OCI-M1 (cell line): Measurements from ENCODE around the gene EIPR1.

Source experiments
- DNase-seq: peaks from one replicate; lab custom pipeline; 2025; lab: John Stamatoyannopoulos, UW

EIPR1 gene

DNA sequence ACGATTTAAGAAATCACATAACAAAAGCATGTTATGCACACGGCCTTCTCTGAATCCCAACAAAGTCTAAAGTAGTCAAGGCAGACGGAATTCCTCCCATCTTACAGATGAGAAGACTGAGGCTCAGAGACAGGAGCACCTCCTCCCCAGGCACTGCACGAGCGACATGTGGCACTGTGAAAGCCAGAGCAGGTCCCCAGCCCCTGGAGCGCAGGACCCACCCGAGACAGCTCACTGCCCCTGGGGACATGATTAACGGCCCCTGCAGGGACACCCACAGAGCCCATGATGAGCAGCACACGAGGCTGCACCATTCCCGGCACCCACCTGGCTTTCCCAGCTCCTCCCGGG, 53.6 kb downstream of the EIPR1 start:
- no peak for DNase-seq

DNA sequence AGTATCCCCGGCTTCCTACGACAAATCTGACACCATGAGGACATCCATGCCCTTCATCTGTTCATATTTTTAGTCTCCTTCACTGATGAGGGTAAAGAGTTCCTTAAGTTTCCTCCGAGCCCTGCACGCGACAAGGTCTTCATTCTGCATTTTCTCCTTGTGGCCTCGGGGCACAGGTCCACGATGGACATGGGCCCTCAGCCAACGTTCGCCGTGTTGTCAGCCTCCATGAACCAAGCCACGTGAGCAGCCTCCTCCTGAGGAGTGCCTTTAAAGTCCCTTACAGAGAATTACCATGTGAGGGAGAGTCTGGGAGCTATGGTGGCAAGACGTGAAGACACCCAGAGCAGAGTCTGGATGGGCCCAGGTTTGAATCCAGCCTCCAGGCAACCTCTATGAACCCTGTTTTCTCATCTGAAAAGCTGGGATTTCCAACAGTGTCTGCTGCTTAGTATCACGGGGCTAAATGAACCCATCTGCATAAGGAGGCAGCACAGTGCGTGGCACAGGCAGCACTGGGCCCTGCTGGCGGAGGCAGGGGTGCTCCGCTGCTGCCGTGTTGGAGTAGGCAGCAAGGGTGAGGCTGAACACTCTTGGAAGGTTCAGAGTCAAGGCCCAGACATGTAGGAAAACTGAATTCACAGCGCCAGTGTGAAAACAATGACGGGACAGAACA, 54.1 kb downstream of the EIPR1 start:
- no peak for DNase-seq

DNA sequence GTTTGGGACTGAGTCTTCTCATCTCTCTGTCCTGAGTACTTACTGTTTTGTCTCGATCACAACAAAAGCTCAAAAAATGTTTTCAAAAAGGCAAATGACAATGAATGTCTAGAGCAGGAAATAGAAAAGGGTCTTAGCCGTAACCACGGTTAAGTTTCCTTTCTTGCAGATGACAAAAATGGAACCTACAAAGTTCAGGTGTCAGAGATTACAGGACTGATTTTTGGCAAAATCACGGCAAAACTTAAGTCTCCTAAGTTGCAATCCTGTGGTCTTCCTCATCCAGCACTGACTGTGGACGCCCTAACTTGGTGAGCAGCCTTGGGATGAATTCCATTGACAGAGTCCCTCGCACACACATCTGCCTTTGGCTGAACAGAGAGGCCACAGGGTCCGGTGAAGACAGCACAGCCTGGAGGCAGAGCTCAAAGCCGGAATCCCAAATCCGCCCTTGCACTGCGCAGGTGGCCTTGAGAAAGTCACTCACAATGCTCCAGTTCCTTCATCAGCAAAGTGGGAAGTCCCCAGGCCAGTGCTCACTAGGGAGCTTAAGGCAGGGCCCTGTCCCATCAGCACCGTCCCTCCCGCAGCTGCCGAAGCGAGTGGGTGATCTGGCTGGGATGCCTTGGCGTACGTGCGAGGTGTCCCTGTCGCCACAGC, 55.2 kb downstream of the EIPR1 start:
- DNase-seq: no peak

DNA sequence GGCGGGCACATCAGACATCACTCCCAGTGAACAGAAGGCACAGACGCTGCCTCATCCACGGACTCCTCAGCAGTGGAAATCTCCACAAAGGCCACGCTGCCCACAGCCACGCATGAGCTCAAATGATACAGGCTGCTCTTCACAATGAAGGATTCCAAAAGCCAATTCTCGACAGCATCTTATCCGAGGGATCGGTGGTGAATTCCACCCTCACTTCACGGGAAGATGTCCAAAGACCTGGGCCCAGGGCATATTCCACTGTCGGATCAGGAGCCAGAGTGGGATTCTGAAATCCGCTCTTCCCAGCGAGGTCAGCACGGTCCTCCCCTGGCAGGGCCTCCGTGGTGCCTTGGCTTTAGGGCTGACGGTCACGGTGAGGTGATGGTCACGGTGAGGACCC, 55.8 kb downstream of the EIPR1 start:
- no peak for DNase-seq

DNA sequence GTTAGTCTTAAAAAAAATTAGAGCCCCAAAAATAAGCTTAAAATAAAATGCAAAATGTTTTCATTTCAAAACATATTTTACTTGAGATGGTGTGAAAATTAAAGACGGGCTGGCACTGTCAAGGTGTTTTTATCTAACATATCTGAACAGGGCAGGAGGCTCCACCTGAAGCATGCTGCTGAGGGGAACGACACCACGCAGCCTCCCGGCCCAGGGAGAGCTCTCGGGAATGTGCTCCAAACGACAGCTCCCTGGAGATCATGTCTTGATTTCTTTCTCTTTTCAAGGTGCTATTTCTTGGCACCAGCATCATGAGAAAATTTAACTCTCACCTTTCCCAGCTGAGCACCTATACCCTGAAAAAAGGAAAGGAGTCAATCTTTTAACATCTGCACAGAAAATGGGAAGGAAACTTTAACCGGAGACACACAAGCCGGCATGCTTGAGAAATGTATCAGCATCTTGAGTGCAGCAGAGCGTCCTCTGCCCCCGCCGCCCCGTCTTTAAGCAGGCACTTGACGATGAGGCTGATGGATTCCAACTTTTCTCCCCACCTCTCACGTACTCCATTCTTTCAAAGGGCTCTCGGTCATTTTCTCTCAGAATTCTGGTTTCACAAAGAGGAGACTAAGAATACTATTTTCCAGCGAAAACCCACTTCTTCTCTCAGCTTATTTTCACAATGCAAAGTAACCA, 56.6 kb downstream of the EIPR1 start:
- DNase-seq: no peak

DNA sequence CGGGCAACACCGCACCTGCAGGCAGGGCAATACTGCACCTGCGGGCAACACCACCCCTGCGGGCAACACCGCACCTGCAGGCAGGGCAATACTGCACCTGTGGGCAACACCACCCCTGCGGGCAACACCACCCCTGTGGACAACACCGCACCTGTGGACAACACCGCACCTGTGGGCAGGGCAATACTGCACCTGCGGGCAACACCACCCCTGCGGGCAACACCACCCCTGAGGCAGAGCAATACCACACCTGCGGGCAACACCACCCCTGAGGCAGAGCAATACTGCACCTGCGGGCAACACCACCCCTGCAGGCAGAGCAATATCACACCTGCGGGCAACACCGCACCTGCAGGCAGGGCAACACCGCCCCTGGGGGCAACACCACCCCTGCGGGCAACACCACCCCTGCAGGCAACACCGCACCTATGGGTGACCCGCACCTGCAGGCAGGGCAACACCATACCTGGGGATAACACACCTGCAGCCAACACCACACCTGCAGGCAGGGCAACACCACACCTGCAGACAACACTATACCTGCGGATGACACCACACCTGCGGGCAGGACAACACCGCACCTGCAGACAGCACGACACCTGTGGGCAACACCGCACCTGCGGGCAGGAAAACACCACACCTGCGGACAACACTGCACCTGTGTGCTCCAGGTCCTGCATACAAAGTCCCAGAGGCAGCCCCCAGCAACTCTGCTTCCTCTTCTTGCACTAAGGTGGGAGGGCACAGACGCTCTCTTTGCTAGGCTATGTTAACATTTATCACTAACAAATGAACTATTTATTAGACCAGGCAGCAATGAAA, 57.7 kb downstream of the EIPR1 start:
- no peak for DNase-seq

DNA sequence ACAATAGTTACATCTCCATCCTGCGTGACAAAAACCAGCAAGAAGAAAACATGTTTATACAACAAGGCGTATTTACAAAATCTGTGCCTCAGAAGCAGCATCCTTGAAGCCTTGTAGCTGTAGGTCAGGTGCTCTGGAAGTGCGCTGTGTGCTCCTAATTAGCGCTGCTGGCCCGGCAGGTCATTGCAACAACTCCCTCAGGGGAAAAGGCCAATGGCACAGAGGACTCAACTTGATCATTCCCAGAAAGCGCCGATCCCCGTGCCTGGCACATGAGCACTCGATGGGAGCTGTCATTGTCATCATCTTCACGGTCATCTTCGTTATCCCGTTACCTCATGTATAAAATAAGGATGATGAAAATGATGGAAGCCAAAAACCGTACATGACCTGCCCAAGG, 58.5 kb downstream of the EIPR1 start:
- no peak for DNase-seq

DNA sequence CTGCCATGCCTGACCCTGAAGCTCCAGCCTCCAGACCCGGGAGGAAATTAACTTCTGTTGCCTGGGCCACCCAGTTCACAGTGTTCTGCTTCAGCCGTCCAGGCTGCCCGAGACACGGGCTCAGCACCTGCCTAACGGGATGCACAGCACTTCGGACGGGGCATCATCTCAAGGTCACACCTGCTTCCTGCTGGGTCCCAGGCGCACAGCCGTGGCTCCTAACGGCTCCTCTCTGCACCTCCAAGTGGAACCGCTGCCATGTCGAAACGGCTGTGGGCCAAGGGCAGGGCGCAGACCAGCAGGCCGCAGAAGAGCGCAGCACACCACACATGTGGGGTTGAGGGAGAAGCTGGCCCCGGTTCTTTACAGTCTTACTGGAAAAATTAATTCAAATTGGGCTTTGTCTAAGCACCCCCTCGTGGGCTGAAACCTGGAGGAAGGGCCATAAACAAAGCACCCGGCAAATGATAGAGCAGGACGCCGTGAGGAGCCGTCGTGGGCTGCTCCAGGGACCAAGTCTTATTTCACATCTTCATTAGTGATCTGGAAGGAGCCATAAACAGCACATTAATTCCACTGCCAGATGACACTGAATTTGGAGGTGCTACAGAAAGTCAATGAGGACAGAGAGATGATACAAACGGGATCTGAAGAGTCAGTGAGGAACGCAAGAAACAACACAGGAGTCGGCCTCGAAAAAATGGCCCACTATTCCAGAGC, 59.6 kb downstream of the EIPR1 start:
- no peak for DNase-seq

DNA sequence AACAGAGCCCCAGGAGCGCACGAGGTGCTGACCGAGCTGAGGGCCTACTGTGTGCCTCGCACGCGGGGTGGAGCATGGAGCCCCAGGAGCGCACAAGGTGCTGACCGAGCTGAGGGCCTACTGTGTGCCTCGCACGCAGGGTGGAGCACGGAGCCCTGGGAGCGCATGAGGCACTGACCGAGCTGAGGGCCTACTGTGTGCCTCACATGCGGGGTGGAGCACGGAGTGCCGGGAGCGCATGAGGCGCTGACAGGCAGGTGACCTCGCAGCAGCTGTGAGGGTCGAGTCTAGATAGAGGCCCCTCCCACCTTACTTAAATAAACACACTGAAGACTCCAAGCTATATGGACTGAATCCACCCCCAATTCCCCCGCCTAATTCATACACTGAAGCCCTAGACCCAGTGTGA, 60.3 kb downstream of the EIPR1 start:
- DNase-seq: no peak

DNA sequence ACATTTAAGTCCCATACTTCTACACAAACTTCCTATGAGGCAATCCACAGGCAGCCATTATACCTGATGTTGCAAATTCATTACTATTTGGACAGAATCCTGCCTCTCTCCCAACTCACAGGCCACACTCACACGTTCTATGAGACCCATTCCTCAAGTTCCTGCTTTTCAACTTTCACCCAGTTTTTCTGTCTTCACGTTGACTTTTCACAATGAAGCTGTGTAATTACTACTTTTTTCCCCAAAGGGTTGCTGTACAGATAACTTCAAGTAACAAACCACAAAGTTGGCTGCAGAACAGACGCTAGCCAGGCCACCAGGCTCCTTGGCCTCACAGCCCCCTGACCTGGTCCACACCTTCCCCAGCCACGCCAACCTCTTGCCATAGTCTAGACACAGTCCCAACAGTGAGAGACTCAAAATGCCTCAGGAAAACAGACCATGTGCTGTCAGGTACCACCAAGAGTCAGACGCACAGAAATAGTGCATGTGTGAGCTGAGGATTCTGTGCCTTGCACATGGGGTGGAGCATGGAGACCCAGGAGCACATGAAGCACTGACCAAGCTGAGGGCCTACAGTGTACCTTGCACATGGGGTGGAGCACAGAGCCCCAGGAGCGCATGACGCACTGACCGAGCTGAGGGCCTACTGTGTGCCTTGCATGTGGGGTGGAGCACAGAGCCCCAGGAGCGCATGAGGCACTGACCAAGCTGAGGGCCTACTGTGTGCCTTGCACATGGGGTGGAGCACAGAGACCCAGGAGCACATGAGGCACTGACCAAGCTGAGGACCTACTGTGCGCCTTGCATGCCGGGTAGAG, 61.0 kb downstream of the EIPR1 start:
- DNase-seq: peak; percentile 25

DNA sequence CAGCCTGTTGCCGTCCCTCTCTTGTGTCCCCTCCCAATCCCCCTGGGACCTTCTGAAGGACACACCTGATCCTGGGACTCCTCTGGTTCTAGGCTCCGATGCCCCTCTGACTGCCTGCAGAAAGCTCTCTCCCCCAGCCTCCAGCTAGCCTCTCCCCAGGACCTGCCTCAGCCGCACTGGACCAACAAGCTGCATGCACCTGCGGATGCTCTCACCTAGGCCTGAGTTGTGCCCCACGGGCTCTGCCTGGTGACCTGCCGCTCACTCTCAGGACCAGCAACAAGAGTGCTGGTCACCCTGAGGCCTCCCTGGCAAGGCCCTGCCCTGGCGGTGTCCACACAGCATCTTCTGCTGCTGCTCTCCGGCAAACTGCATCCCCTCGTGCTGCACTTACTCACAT, 63.0 kb downstream of the EIPR1 start:
- DNase-seq: no peak

DNA sequence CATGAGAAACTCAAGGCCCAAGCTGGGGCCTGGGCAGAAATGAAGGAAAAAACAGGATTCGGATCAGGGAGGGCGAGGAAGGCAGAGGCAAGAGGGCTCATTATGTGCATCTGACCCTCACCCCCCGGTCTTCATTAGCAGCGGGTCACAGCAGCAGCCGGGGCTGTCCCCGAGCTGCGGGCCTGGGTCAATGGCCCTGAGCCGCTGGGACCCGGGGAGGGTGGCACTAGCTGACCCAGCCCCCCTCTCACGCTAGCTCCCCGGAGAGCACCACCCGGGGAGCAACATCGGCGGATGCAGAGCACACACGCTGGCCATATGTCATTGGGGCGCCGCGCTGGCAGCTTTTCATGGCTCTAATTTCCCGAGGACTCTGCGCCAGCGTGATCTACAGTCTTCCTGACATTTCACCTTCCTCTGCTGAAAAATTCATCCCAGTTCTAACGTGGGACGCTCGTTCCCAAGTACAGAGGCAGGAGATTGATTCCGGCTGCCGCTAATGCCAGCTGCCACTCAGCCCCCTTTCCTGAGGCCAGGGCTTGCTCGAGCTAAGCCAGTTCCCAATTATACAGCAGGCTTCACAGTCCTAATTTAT, 63.7 kb downstream of the EIPR1 start:
- no peak for DNase-seq

DNA sequence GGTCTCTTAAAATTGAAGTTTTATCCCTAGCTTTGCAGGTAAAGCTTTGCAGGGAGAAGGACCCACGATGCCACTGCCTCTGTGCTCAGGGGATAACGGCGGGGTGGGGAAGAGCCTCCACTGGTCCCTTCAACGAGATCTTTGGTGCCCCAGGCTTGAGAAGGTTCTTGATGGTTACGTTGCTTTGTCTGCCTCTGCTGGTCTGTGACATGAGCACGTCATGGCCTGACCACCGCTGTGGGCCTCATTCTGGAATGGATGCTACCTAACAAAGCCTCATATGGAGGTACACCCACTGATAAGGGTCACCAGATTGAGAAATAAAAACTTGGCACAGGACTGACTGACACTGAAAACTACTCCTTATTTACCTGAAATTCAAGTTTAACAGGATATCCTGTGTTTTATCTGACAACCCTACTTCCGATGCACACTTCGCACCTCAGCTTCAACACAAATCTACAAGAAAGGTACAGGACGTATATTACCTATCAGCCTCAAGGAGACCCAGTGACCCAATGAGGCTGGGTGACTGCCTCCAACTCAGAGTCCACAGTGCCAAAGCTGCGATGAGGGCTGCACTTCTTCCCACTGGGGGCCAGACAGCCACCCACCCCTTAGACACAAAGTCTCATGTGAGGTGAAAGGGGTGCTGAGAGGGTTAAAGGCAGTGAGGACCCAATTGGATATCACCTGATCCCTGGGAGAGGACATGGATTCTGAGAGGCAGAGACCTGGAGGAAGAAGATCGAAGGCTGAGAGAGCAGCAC, 64.9 kb downstream of the EIPR1 start:
- no peak for DNase-seq

DNA sequence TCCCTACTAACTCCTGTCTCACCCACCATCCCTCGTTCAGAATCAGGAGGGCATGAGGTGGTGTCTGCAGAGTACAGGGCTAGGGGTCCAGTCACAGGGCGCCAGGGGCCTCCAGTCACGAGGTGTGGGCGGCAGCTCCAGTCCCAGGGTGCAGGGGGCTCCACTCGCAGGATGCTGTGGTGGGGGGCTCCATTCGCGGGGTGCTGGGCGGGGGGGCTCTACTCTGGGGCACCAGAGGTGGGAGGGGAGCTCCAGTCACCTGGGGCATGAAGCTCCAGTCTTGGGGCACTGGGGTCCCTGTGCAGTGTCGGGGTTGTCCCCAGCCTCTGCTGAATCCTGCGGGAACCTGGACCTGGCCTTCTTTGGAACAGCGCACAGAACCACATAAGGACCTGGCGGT, 66.0 kb downstream of the EIPR1 start:
- no peak for DNase-seq

DNA sequence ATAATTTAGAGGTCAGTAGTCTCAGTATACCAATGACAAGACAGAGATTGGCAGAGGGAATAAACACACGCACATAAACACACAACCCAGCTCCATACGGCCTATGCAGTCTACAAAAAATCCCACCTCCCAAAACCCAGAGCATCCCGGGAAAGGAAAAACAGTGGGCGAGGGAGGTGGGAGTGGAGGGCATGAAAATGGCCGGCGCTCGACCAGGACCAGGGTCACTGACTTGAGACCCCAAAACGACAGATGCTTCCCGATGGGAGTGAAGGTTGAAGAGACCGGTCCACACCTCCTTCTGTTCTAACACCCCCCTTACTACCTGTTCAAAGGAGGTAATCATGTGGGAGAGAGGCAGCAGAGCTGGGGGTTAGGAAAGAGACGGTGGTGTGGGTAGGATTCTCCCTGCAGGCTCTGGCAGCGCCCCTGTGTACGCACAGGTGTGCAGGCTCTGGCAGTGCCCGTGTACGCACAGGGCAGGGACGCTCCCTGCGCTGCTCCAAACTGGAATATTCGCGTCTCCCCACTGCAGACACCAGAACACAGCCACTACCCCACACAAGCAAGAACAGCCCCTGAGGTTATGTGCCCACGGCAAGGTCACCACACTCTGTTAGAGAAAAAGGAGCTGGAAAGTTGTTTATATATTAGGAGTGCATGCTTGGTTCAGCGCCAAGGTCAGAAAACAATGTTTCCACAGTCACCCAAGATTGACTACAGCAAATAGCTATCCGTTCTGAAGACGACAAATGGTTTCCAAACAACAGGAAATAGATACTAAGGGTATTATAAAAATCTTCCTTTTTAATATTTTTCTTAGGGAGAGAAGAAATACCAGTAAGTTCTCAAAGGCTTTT, 67.9 kb downstream of the EIPR1 start:
- no peak for DNase-seq

DNA sequence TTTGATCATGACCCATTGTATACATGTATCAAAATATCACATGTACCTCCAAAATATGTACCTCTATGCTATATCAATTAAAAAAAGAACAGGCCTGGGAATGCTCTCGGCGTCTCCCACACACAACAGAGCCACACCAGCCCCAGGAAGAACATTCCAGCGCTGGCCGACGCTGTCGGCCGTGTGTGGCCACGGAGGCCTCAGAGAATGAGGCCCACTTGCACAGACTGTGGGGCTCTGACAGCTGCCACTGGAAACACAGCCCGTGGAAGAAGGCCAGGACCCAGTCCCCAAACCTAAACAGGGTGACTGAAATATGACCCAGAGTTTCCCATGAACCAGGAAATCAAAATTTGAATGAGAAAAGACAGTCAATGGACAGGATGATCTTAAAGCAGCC, 69.7 kb downstream of the EIPR1 start:
- DNase-seq: no peak

DNA sequence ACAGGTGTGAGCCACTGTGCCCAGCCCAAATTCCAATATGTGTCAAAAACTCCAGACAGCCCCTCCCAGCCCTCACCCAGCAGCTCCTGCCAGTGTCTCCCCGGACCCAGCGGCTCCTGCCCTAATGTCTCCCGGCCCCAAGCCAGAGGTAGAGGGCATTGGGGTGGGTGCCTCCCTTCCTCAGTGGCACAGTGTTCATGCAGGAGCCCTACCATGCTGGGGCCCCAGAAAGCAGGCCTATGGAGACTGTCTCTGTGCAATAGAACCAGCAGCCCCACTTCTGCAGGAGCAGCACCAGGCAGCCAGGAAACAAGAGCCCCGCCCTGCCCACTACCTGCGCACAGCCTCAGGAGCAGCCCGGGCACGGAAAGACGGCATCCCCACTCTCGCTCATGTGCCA, 70.4 kb downstream of the EIPR1 start:
- no peak for DNase-seq

DNA sequence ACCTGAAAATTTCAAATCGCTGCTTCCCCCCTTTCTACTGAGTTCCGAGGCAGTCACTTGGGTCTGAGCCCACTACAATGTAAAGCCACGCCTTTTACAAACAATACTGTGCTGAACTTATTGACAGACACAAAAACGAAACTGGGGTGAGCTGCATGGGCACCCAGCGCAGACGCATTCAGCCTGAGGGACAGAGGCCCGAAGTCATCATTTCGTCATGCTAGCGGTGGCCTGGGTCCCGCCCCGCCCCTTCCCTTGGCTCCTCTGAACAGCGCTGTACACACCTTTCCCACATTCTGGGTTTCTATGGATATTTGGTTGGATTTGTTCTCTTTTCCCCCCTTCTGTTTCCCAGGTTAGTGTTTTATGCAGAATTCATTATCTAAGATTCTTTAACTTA, 71.7 kb downstream of the EIPR1 start:
- DNase-seq: no peak

DNA sequence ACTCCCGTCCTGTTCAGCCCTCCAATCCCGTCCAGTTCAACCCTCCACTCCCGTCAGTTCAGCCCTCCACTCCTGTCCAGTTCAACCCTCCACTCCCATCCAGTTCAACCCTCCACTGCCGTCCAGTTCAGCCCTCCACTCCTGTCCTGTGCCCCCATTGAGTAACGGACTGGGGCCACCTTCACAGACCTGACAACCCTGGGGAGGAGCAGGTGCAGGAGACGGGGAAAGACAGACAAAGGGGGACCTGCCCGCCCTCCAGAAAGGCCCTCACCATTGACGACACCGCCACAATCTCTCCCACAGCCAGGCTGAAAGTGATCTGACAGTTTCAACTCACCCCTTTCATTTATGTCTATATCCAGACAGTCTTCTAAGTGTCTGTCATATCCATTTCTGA, 72.2 kb downstream of the EIPR1 start:
- DNase-seq: no peak
